HepG2 (cell line): ENCODE measurements around the gene DLL3. TPM values are rescaled to one million over a fixed set of nuclear protein-coding genes. Genes with fewer than 3 reads are reported as not detected.
A peak's percentile ranks its signal among the peaks of the same experiment; 100 is the strongest.

Experiments
- GABPA ChIP-seq, 2 experiments: IDR thresholded peaks; 2 replicates each; pipeline ENCODE4 v1.6.1; 2011 to 2016; ENCODE audit warnings: low read depth in 2 of 2, low read length in 1 of 2, missing biosample characterization in 1 of 2, missing genetic modification characterization in 1 of 2
- HMG20B ChIP-seq: conservative IDR thresholded peaks from 2 replicates; pipeline ENCODE4 v1.6.1; 2016; ENCODE audit warnings: missing genetic modification reagents, missing compliant biosample characterization
- KDM5B ChIP-seq: sonication (generic); formaldehyde crosslinking; IDR thresholded peaks from 2 replicates; pipeline ENCODE4 v1.4.0; 2020; ENCODE audit warnings: missing genetic modification reagents, mild to moderate bottlenecking, borderline replicate concordance
- MAZ ChIP-seq, 2 experiments: sonication (generic) in 1 of 2; formaldehyde crosslinking in 1 of 2; IDR thresholded peaks; 2 replicates each; pipeline versions ENCODE4 v1.5.0 to v1.6.1; 2012 to 2020; ENCODE audit warnings: low read depth in 2 of 2, mild to moderate bottlenecking in 2 of 2, borderline replicate concordance in 1 of 2, improper control_type of control experiment in 1 of 2, low read length in 1 of 2, missing genetic modification reagents in 1 of 2, moderate library complexity in 1 of 2
- RAD21 ChIP-seq: fragments of 450-650 bp; formaldehyde crosslinking; IDR thresholded peaks from 2 replicates; pipeline ENCODE4 v1.5.0; 2020; ENCODE audit warnings: mild to moderate bottlenecking
- RORA ChIP-seq: sonication (generic); formaldehyde crosslinking; IDR thresholded peaks from 2 replicates; pipeline ENCODE4 v1.5.0; 2020; ENCODE audit warnings: mild to moderate bottlenecking, missing genetic modification reagents, moderate library complexity
- SALL2 ChIP-seq: sonication (generic); formaldehyde crosslinking; IDR thresholded peaks from 2 replicates; pipeline ENCODE4 v1.8.1; 2023; ENCODE audit warnings: mild to moderate bottlenecking, missing genetic modification reagents, inconsistent platforms
- SRSF9 ChIP-seq: fragments of 200-400 bp; formaldehyde crosslinking; IDR thresholded peaks from 2 replicates; pipeline ENCODE4 v1.6.1; 2018; ENCODE audit warnings: borderline replicate concordance, mild to moderate bottlenecking, low read depth, low read length; ENCODE audit not compliant: insufficient read depth, poor library complexity, severe bottlenecking
- YEATS4 ChIP-seq: sonication (generic); formaldehyde crosslinking; IDR thresholded peaks from 2 replicates; pipeline ENCODE4 v1.4.0; 2020; ENCODE audit warnings: missing genetic modification reagents, borderline replicate concordance
- ZHX2 ChIP-seq, 2 experiments: sonication (generic) in 1 of 2; formaldehyde crosslinking in 1 of 2; IDR thresholded peaks; 2 replicates each; pipeline versions ENCODE4 v1.6.1 to v1.9.0; 2014 to 2022; ENCODE audit warnings: antibody characterized with exemption in 1 of 2, borderline replicate concordance in 1 of 2, inconsistent platforms in 1 of 2, low read depth in 1 of 2, missing genetic modification reagents in 1 of 2
- ZNF230 ChIP-seq: sonication (generic); formaldehyde crosslinking; IDR thresholded peaks from 2 replicates; pipeline ENCODE4 v1.4.0; 2020; ENCODE audit warnings: mild to moderate bottlenecking, missing genetic modification reagents
- polyA plus RNA-seq, 8 experiments: library from polyadenylated mRNA; depleted of rRNA in 3 of 8; stranded (reverse) in 7 of 8; unstranded in 1 of 8; fragments of >200 nt; fragmentation: Illumina TruSeq in 4 of 8; extraction: Trizol in 4 of 8; gene quantifications; 2 replicates each; pipeline versions ENCODE4 v1.2.1 to v1.2.3, GENCODE V29; 2011 to 2016; ENCODE audit warnings: low read depth in 4 of 8, missing spikeins in 1 of 8, mixed read lengths in 1 of 8; ENCODE audit not compliant: insufficient read depth in 1 of 8
- total RNA-seq, 5 experiments: library from RNA; depleted of rRNA; stranded (reverse); fragments of >200 nt; fragmentation: Illumina TruSeq; extraction: Trizol; gene quantifications; 2 replicates each; pipeline ENCODE4 v1.2.3, GENCODE V29; 2016; ENCODE audit warnings: low read depth in 1 of 5
- TF ChIP-seq, protein P1 (sequence below): sonication (generic); formaldehyde crosslinking; IDR thresholded peaks from 2 replicates; pipeline ENCODE4 v1.4.0; 2020; ENCODE audit warnings: missing genetic modification reagents, mild to moderate bottlenecking, borderline replicate concordance
- TF ChIP-seq, protein P2 (sequence below): sonication (generic); formaldehyde crosslinking; IDR thresholded peaks from 2 replicates; pipeline ENCODE4 v1.5.1; 2020; ENCODE audit warnings: missing genetic modification reagents, mild to moderate bottlenecking, borderline replicate concordance

The DLL3 gene
- total and polyA plus RNA-seq, 2 of the 13 experiments (the other 11 are each of a cell fraction or from before 2014, with no cell fraction given), result 0.35 to 0.55 TPM

DNA sequence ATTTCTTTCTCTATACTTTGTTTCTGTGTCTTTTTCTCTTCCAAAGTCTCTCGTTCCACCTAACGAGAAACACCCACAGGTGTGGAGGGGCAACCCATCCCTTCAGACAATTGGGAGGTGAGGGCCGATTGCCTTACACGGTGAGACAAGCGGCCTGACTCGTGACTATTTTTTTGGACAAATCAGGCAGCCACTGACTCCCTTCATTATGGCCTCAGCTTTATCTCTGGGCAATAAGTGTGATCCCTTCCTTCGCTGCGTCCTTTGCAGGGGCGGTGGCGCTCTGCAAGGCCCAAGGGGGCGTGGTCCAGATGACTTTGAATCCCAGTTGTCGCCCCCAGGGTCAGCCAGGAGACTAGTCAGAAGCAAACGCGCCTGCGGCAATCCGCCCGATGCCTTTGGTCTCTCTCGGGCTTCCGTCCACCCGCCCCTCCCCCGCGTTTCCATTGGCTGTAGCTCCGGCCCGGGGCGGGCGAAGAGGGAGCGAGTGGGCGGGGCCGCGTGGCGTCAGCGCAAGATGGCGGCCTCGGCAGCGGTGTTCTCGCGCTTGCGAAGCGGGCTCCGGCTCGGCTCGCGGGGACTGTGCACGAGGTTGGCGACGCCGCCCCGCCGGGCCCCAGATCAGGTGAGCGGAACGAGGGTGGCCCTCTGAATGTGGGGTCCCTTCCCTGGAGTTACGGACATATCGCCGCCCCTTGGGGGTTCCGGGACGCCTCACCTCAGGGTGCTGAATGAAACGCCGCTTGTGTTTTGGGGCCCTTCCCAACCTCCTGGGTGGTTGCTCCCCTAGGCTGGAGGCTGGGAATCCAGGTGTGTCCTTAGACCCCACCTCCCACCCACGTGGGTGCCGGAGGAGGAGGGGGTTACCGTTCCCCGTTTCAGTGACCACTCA lies 18.2 kb upstream of the DLL3 start, which contains the start of gene TIMM50 (continued):
- peak; percentile 70; the same call in 1 of the 2 replicates for TF ChIP-seq MAZ (IDR thresholded peaks at IDR 0.05; ENCODE audit: borderline replicate concordance, low read depth, low read length)
- TF ChIP-seq MAZ (CRISPR knock-in tag; IDR thresholded peaks at IDR 0.05; ENCODE audit: low read depth), result peak; percentile 91
- peak; percentile 79; the same call in 1 of the 2 replicates for TF ChIP-seq KDM5B (CRISPR knock-in tag)
- TF ChIP-seq, protein P1, sequence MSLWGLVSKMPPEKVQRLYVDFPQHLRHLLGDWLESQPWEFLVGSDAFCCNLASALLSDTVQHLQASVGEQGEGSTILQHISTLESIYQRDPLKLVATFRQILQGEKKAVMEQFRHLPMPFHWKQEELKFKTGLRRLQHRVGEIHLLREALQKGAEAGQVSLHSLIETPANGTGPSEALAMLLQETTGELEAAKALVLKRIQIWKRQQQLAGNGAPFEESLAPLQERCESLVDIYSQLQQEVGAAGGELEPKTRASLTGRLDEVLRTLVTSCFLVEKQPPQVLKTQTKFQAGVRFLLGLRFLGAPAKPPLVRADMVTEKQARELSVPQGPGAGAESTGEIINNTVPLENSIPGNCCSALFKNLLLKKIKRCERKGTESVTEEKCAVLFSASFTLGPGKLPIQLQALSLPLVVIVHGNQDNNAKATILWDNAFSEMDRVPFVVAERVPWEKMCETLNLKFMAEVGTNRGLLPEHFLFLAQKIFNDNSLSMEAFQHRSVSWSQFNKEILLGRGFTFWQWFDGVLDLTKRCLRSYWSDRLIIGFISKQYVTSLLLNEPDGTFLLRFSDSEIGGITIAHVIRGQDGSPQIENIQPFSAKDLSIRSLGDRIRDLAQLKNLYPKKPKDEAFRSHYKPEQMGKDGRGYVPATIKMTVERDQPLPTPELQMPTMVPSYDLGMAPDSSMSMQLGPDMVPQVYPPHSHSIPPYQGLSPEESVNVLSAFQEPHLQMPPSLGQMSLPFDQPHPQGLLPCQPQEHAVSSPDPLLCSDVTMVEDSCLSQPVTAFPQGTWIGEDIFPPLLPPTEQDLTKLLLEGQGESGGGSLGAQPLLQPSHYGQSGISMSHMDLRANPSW, result no peak
- TF ChIP-seq SALL2 (CRISPR knock-in tag), result peak; percentile 76; the same call in 1 of the 2 replicates
- no peak for TF ChIP-seq RORA (CRISPR knock-in tag)
- no peak; the same call in 1 of the 2 replicates for TF ChIP-seq ZNF230 (CRISPR knock-in tag)
- TF ChIP-seq SRSF9, result no peak
- TF ChIP-seq GABPA (IDR thresholded peaks at IDR 0.05; ENCODE audit: low read depth, low read length), result no peak
- peak; percentile 67 for TF ChIP-seq GABPA (CRISPR knock-in tag; IDR thresholded peaks at IDR 0.05; ENCODE audit: low read depth)
- TF ChIP-seq ZHX2 (IDR thresholded peaks at IDR 0.05; ENCODE audit: low read depth), result peak; percentile 44; the same call in 1 of the 2 replicates
- no peak for TF ChIP-seq ZHX2 (CRISPR knock-in tag; IDR thresholded peaks at IDR 0.05; ENCODE audit: borderline replicate concordance)
- TF ChIP-seq RAD21, result peak; percentile 31; the same call in 1 of the 2 replicates
- TF ChIP-seq, protein P2, sequence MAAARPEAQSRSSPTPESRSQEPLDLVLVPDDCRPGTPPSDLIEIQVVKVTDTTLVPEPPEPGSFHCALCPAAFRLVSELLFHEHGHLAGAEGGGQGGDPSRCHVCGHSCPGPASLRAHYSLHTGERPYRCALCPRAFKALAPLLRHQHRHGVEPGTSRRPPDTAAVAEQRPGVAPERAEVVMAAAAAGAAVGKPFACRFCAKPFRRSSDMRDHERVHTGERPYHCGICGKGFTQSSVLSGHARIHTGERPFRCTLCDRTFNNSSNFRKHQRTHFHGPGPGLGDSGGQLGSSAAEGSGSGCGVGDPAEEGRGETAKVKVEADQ, result peak; percentile 44; the same call in 1 of the 2 replicates
- TF ChIP-seq HMG20B (CRISPR knock-in tag), result 0 out of 2 replicates have a peak, but pooled peaks have one; percentile 24
- TF ChIP-seq YEATS4 (CRISPR knock-in tag), result peak; percentile 93
